H9 (cell line): ENCODE results near the gene FGF12. TPM values are rescaled to one million over a fixed set of nuclear protein-coding genes. Genes with fewer than 3 reads are reported as not detected.

ENCODE experiments used
- DNase-seq: peaks from one replicate; pipeline ENCODE4 v3.0.0-alpha.2; 2017
- H2AFZ ChIP-seq: one replicate; pipeline ENCODE4 v1.6.1; 2013; ENCODE audit warnings: mild to moderate bottlenecking, low read length, control low read depth, moderate library complexity
- H2AK5ac ChIP-seq: 2 replicates; pipeline ENCODE4 v1.6.1; 2013; ENCODE audit warnings: low read length, control low read depth, mixed read lengths; ENCODE audit not compliant: insufficient read length
- H2BK120ac ChIP-seq: one replicate; pipeline ENCODE4 v1.6.1; 2013; ENCODE audit warnings: low read depth, mild to moderate bottlenecking, low read length, control low read depth, inconsistent platforms; ENCODE audit not compliant: poor library complexity, severe bottlenecking
- H2BK12ac ChIP-seq: 2 replicates; pipeline ENCODE4 v1.6.1; 2013; ENCODE audit warnings: low read length, control low read depth, mixed read lengths, low read depth; ENCODE audit not compliant: insufficient read length
- H2BK15ac ChIP-seq: 2 replicates; pipeline ENCODE4 v1.6.1; 2013; ENCODE audit warnings: low read depth, low read length, control low read depth
- H2BK20ac ChIP-seq: one replicate; pipeline ENCODE4 v1.6.1; 2013; ENCODE audit warnings: low read depth, mild to moderate bottlenecking, low read length, control low read depth, inconsistent platforms; ENCODE audit not compliant: poor library complexity, severe bottlenecking
- H2BK5ac ChIP-seq: 2 replicates; pipeline ENCODE4 v1.6.1; 2013; ENCODE audit warnings: low read length, control low read depth, mixed read lengths; ENCODE audit not compliant: insufficient read length
- H3K14ac ChIP-seq: 2 replicates; pipeline ENCODE4 v1.6.1; 2013; ENCODE audit warnings: low read length, control low read depth; ENCODE audit not compliant: insufficient read depth
- H3K18ac ChIP-seq: 2 replicates; pipeline ENCODE4 v1.6.1; 2013; ENCODE audit warnings: low read depth, mild to moderate bottlenecking, mixed read lengths, low read length, control low read depth; ENCODE audit not compliant: insufficient read length
- H3K23ac ChIP-seq: 2 replicates; pipeline ENCODE4 v1.6.1; 2013; ENCODE audit warnings: low read length, control low read depth, mixed read lengths, low read depth; ENCODE audit not compliant: insufficient read length
- H3K23me2 ChIP-seq: 2 replicates; pipeline ENCODE4 v1.6.1; 2013; ENCODE audit warnings: low read depth, mild to moderate bottlenecking, mixed read lengths, low read length, control low read depth; ENCODE audit not compliant: insufficient read length, poor library complexity, severe bottlenecking
- H3K27ac ChIP-seq: 2 replicates; pipeline ENCODE4 v1.5.1; 2013; ENCODE audit warnings: low read length, control low read depth, mixed read lengths, low read depth; ENCODE audit not compliant: insufficient read length
- H3K27me3 ChIP-seq: 2 replicates; pipeline ENCODE4 v1.6.1; 2013; ENCODE audit warnings: low read length, control low read depth, inconsistent platforms; ENCODE audit not compliant: insufficient read depth
- H3K4ac ChIP-seq: 2 replicates; pipeline ENCODE4 v1.6.1; 2013; ENCODE audit warnings: low read depth, mild to moderate bottlenecking, control low read depth, inconsistent platforms, low read length, moderate library complexity
- H3K4me1 ChIP-seq: 2 replicates; pipeline ENCODE4 v1.6.1; 2013; ENCODE audit warnings: low read length, control low read depth, inconsistent platforms; ENCODE audit not compliant: insufficient read depth
- H3K4me2 ChIP-seq: 2 replicates; pipeline ENCODE4 v1.6.1; 2013; ENCODE audit warnings: low read length, control low read depth, mixed read lengths; ENCODE audit not compliant: insufficient read length, insufficient read depth
- H3K56ac ChIP-seq: 2 replicates; pipeline ENCODE4 v1.6.1; 2013; ENCODE audit warnings: low read depth, mild to moderate bottlenecking, mixed read lengths, low read length, control low read depth; ENCODE audit not compliant: insufficient read length
- H3K79me1 ChIP-seq: 2 replicates; pipeline ENCODE4 v1.6.1; 2013; ENCODE audit warnings: low read depth, mild to moderate bottlenecking, moderate library complexity, low read length, control low read depth, inconsistent platforms; ENCODE audit not compliant: insufficient read depth, poor library complexity, severe bottlenecking
- H3K79me2 ChIP-seq: 2 replicates; pipeline ENCODE4 v1.6.1; 2013; ENCODE audit warnings: low read length, control low read depth, inconsistent platforms; ENCODE audit not compliant: insufficient read depth
- H3K9ac ChIP-seq: 2 replicates; pipeline ENCODE4 v1.6.1; 2013; ENCODE audit warnings: low read length, control low read depth, mixed read lengths; ENCODE audit not compliant: insufficient read length; ENCODE audit errors: extremely low read depth
- H3K9me3 ChIP-seq: one replicate; pipeline ENCODE4 v1.6.1; 2013; ENCODE audit warnings: low read depth, low read length, inconsistent platforms; ENCODE audit not compliant: control insufficient read depth
- H3T11ph ChIP-seq: one replicate; pipeline ENCODE4 v1.6.1; 2013; ENCODE audit warnings: mild to moderate bottlenecking, low read length, control low read depth, inconsistent platforms
- H4K20me1 ChIP-seq: one replicate; pipeline ENCODE4 v1.6.1; 2013; ENCODE audit not compliant: control insufficient read depth, insufficient read length, insufficient read depth
- H4K5ac ChIP-seq: 2 replicates; pipeline ENCODE4 v1.6.1; 2013; ENCODE audit warnings: low read depth, mild to moderate bottlenecking, mixed read lengths, low read length, control low read depth; ENCODE audit not compliant: insufficient read length
- H4K8ac ChIP-seq: replicated peaks from 2 replicates; pipeline ENCODE4 v1.6.1; 2013; ENCODE audit warnings: low read length, control low read depth, mixed read lengths, low read depth; ENCODE audit not compliant: insufficient read length
- H4K91ac ChIP-seq: 2 replicates; pipeline ENCODE4 v1.6.1; 2013; ENCODE audit warnings: low read depth, mild to moderate bottlenecking, moderate library complexity, mixed read lengths, low read length, control low read depth; ENCODE audit not compliant: insufficient read length
- H3K27ac Mint-ChIP-seq, 3 experiments: 2 replicates in 2 of 3; 3 replicates in 1 of 3; pipeline ENCODE4 v1.8.0; 2020 to 2021; ENCODE audit warnings: mixed read lengths in 3 of 3, mild to moderate bottlenecking in 1 of 3, moderate library complexity in 1 of 3
- H3K27me3 Mint-ChIP-seq: 2 replicates; pipeline ENCODE4 v1.8.0; 2021; ENCODE audit warnings: low read depth, mild to moderate bottlenecking, moderate library complexity, mixed read lengths
- H3K36me3 Mint-ChIP-seq, 3 experiments: 2 replicates in 2 of 3; 3 replicates in 1 of 3; pipeline ENCODE4 v1.8.0; 2020 to 2021; ENCODE audit warnings: low read depth in 3 of 3, mixed read lengths in 3 of 3; ENCODE audit not compliant: insufficient read depth in 1 of 3
- H3K4me1 Mint-ChIP-seq, 2 experiments: 2 replicates each; pipeline ENCODE4 v1.8.0; 2020; ENCODE audit warnings: mixed read lengths in 2 of 2
- H3K4me3 Mint-ChIP-seq, 2 experiments: 2 replicates in 1 of 2; 3 replicates in 1 of 2; pipeline ENCODE4 v1.8.0; 2020 to 2021; ENCODE audit warnings: mild to moderate bottlenecking in 2 of 2, mixed read lengths in 2 of 2, moderate library complexity in 1 of 2
- H3K9me3 Mint-ChIP-seq, 2 experiments: 2 replicates in 1 of 2; 3 replicates in 1 of 2; pipeline ENCODE4 v1.8.0; 2020; ENCODE audit warnings: mild to moderate bottlenecking in 2 of 2, mixed read lengths in 2 of 2, moderate library complexity in 1 of 2
- total RNA-seq: library from RNA; stranded (reverse); gene quantifications from 2 replicates; pipeline ENCODE4 v1.2.1, GENCODE V29; 2021
- TF ChIP-seq, protein P1 (sequence below): fragments of 200-600 bp; sonication (generic); conservative IDR thresholded peaks from 3 replicates; pipeline ENCODE4 v1.8.0; 2021; ENCODE audit warnings: antibody characterized with exemption, mild to moderate bottlenecking

The FGF12 gene
- total RNA-seq, 1 experiment from 2014 or later, result 5.6 TPM

DNA sequence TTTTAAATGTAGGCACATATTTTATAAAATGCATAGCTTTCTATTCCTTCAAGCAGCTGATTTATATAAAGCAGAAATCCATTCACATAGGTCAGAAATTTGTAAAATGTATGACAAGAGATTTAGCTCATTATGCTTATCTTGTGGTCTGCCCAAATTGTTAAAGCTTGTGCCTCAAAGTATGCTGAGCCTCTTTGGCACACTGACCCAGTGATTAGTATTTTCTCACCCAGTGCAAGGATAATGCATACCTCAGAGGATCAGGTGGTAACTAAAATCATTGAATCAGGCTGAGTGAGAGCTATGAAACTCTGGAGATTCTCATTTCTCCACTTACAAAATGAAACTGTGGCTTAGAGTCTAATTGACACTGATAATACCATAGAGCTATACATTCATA is 533.3 kb downstream of the FGF12 start:
- Histone ChIP-seq H3K23me2 (no peaks in the 10 kb centered on the region), H3K9ac (no peak overlapping the region), H3K4me2 (no peak overlapping the region), H4K8ac (no peak overlapping the region), H2BK5ac (no peak overlapping the region), H3T11ph (no peak overlapping the region), H2AK5ac (no peak overlapping the region), H3K14ac (no peak overlapping the region), H3K18ac (no peak overlapping the region), H3K4ac (no peak overlapping the region), H4K20me1 (no peaks in the 10 kb centered on the region), H3K23ac (no peak overlapping the region), H2BK120ac (no peak overlapping the region), H2AFZ (no peak overlapping the region), H3K27ac (no peak overlapping the region), H3K4me1 (no peaks in the 10 kb centered on the region), H2BK15ac (no peak overlapping the region), H3K79me1 (no peaks in the 10 kb centered on the region), H3K56ac (no peak overlapping the region), H4K5ac (no peak overlapping the region), H3K27me3 (no peaks in the 10 kb centered on the region), H3K79me2 (no peaks in the 10 kb centered on the region), H2BK20ac (no peak overlapping the region), H2BK12ac (no peak overlapping the region), H4K91ac (no peak overlapping the region), H3K9me3 (no peaks in the 10 kb centered on the region)
- TF ChIP-seq, protein P1, sequence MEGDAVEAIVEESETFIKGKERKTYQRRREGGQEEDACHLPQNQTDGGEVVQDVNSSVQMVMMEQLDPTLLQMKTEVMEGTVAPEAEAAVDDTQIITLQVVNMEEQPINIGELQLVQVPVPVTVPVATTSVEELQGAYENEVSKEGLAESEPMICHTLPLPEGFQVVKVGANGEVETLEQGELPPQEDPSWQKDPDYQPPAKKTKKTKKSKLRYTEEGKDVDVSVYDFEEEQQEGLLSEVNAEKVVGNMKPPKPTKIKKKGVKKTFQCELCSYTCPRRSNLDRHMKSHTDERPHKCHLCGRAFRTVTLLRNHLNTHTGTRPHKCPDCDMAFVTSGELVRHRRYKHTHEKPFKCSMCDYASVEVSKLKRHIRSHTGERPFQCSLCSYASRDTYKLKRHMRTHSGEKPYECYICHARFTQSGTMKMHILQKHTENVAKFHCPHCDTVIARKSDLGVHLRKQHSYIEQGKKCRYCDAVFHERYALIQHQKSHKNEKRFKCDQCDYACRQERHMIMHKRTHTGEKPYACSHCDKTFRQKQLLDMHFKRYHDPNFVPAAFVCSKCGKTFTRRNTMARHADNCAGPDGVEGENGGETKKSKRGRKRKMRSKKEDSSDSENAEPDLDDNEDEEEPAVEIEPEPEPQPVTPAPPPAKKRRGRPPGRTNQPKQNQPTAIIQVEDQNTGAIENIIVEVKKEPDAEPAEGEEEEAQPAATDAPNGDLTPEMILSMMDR, result no peak
- Mint-ChIP-seq H3K27ac (no peak overlapping the region), H3K4me3 (no peak overlapping the region), H3K27me3 (no peaks in the 10 kb centered on the region), H3K4me1 (no peaks in the 10 kb centered on the region), H3K36me3 (no peaks in the 10 kb centered on the region), H3K9me3 (no peaks in the 10 kb centered on the region; a peak in 1 of 5 replicates)
- DNase-seq, result no peak
